Measurements from ENCODE around the gene PSME1. TPM values are rescaled to one million over a fixed set of nuclear protein-coding genes. Genes with fewer than 3 reads are reported as not detected.

Gene PSME1
- total and polyA plus RNA-seq, 2 of the 13 experiments (the other 11 are each of a cell fraction or from before 2014, with no cell fraction given), result 159 to 608 TPM

- TF ChIP-seq YEATS2 (CRISPR knock-in tag; IDR thresholded peaks at IDR 0.05; ENCODE audit: borderline replicate concordance), result no peak
- TF ChIP-seq ZSCAN21 (CRISPR knock-in tag; IDR thresholded peaks at IDR 0.05; ENCODE audit: borderline replicate concordance), result no peak
- TF ChIP-seq NR1H2 (CRISPR knock-in tag; IDR thresholded peaks at IDR 0.05; ENCODE audit: borderline replicate concordance, low read depth), result no peak
- no peak for TF ChIP-seq ZBTB37 (CRISPR knock-in tag; IDR thresholded peaks at IDR 0.05)
- no peak for TF ChIP-seq MBD4 (IDR thresholded peaks at IDR 0.05; ENCODE audit: borderline replicate concordance, low read length)
- no peak for TF ChIP-seq AKNA (CRISPR knock-in tag; IDR thresholded peaks at IDR 0.05; ENCODE audit: borderline replicate concordance)
- peak; percentile 42; the same call in 1 of the 2 replicates for TF ChIP-seq ESRRA (CRISPR knock-in tag; IDR thresholded peaks at IDR 0.05; ENCODE audit: low read depth)
- no peak for TF ChIP-seq ZNF75D (CRISPR knock-in tag; IDR thresholded peaks at IDR 0.05; ENCODE audit: borderline replicate concordance)
- no peak for TF ChIP-seq SIN3B (IDR thresholded peaks at IDR 0.05; ENCODE audit: low read length)
- no peak for TF ChIP-seq BCL6 (CRISPR knock-in tag; IDR thresholded peaks at IDR 0.05)
- TF ChIP-seq ZNF318 (CRISPR knock-in tag; IDR thresholded peaks at IDR 0.05), result 0 out of 2 replicates have a peak, but pooled peaks have one; percentile 61
- 0 out of 2 replicates have a peak, but pooled peaks have one; percentile 8 for TF ChIP-seq ZNF784 (CRISPR knock-in tag; IDR thresholded peaks at IDR 0.05; ENCODE audit: borderline replicate concordance)
Observed at GRCh38 chr14:24138396-24139271, 2.6 kb downstream of the PSME1 start (continued).

All from HepG2 (cell line).